AG04450 (cell line): ENCODE data around the gene PLXDC2. TPM values are rescaled to one million over a fixed set of nuclear protein-coding genes. Genes with fewer than 3 reads are reported as not detected.
"Not testable (repeated sequence)": the region's sequence is repeated elsewhere in the genome, so short reads cannot be mapped to it uniquely, and the experiment has no call there.

Source experiments
- CTCF ChIA-PET: fragments of 300-600, 350-600 bp; formaldehyde crosslinking; extraction: SDS; loops from one replicate; lab custom pipeline; 2022; ENCODE audit warnings: antibody characterized with exemption, inconsistent platforms; lab: Charles Lee
- POLR2A ChIA-PET: fragments of 350-600 bp; formaldehyde crosslinking; extraction: SDS; loops from one replicate; lab custom pipeline; 2021; ENCODE audit warnings: antibody characterized with exemption, inconsistent platforms; lab: Yijun Ruan, JAX
- DNase-seq: peaks from one replicate; pipeline ENCODE4 v3.0.0-alpha.2; 2011; ENCODE audit warnings: low read depth, low spot score
- H3K27ac ChIP-seq: one replicate; pipeline ENCODE4 v1.5.1; 2012; ENCODE audit warnings: low read depth, low read length, control low read depth
- H3K27me3 ChIP-seq: one replicate; pipeline ENCODE4 v1.6.0; 2012; ENCODE audit warnings: low read length; ENCODE audit not compliant: control insufficient read depth, insufficient read depth
- H3K4me3 ChIP-seq: 2 replicates; pipeline ENCODE4 v1.5.1; 2011; ENCODE audit warnings: mild to moderate bottlenecking, low read depth, low read length, control low read depth
- H3K9me3 ChIP-seq: 2 replicates; pipeline ENCODE4 v1.5.1; 2012; ENCODE audit warnings: low read length; ENCODE audit not compliant: control insufficient read depth, insufficient read depth
- CTCF ChIP-seq: IDR thresholded peaks from 2 replicates; pipeline ENCODE4 v1.5.1; 2011; ENCODE audit warnings: low read depth, low read length, control low read depth, inconsistent platforms
- polyA minus RNA-seq: library from RNA; depleted of rRNA, polyadenylated mRNA; stranded (reverse); fragments of >200 nt; gene quantifications from 2 replicates; pipeline ENCODE4 v1.2.3, GENCODE V29; 2011; rRNA and poly(A)+ RNA removed
- polyA plus RNA-seq: library from polyadenylated mRNA; depleted of rRNA; stranded (reverse); fragments of >200 nt; gene quantifications from 2 replicates; pipeline ENCODE4 v1.2.3, GENCODE V29; 2011; rRNA removed

Gene PLXDC2
- polyA plus RNA-seq (8.9 and 10.4 TPM in 2 replicates), polyA minus RNA-seq (10.9 and 13.1 TPM in 2 replicates)

- no peak for TF ChIP-seq CTCF
- peaks cover 11% of the 10 kb centered on the region for H3K27me3 ChIP-seq
- peaks cover 4% of the 10 kb centered on the region; the same call in 1 of the 2 replicates for H3K9me3 ChIP-seq
- H3K4me3 ChIP-seq, result peak within 1 kb of the TSS; percentile 78
- CTCF ChIA-PET, result interaction anchor here (0.6 to 0.9 kb wide), 5 partner anchors 134 to 1127 kb away, joined by 3 to 5 read pairs (median 4); no protein-coding TSS in a partner anchor
- H3K27ac ChIP-seq, result peak within 1 kb of the TSS; percentile 43
- DNase-seq, result peak; percentile 20
- POLR2A ChIA-PET, result interaction anchor here (0.6 to 1.0 kb wide), 4 partner anchors 35 to 1643 kb away, joined by 5 to 10 read pairs (median 8); no protein-coding TSS in a partner anchor
Observed at GRCh38 chr10:19816411-19817230, at the start of gene PLXDC2. TSS of gene PLXDC2 (plus strand) at chr10:19816432.

- ChIA-PET CTCF (interaction anchor here (0.6 to 0.7 kb wide), 3 partner anchors 22 to 1909 kb away, joined by 4 to 8 read pairs (median 5); no protein-coding TSS in a partner anchor), POLR2A (no interaction called here)
- H3K27ac ChIP-seq, result no peak overlapping the region
- no peaks in the 10 kb centered on the region for H3K27me3 ChIP-seq
- no peak for DNase-seq
- no peak overlapping the region for H3K4me3 ChIP-seq
- no peaks in the 10 kb centered on the region for H3K9me3 ChIP-seq
- no peak for TF ChIP-seq CTCF
Observed at GRCh38 chr10:19767876-19768275, 48.4 kb upstream of the PLXDC2 start.

- H3K4me3 ChIP-seq, H3K27me3 ChIP-seq, H3K27ac ChIP-seq, H3K9me3 ChIP-seq, POLR2A ChIA-PET, DNase-seq, CTCF ChIA-PET: not testable (repeated sequence)
Observed at GRCh38 chr10:19769826-19770225, 46.4 kb upstream of the PLXDC2 start.

- Histone ChIP-seq H3K9me3 (no peaks in the 10 kb centered on the region), H3K4me3 (no peak overlapping the region), H3K27me3 (no peaks in the 10 kb centered on the region), H3K27ac (no peak overlapping the region)
- no peak for TF ChIP-seq CTCF
- CTCF ChIA-PET, result no interaction called here
- POLR2A ChIA-PET, result no interaction called here
- no peak for DNase-seq
Observed at GRCh38 chr10:19772972-19773371, 43.3 kb upstream of the PLXDC2 start.

GRCh38 chr10:19775296-19775695 lies 40.9 kb upstream of the PLXDC2 start:
- Histone ChIP-seq H3K27me3 (no peaks in the 10 kb centered on the region), H3K4me3 (no peak overlapping the region), H3K27ac (no peak overlapping the region), H3K9me3 (no peaks in the 10 kb centered on the region)
- ChIA-PET POLR2A (no interaction called here), CTCF (no interaction called here)
- no peak for TF ChIP-seq CTCF
- no peak for DNase-seq
